Measurements from ENCODE around the gene NLGN4Y.

The NLGN4Y gene

DNA sequence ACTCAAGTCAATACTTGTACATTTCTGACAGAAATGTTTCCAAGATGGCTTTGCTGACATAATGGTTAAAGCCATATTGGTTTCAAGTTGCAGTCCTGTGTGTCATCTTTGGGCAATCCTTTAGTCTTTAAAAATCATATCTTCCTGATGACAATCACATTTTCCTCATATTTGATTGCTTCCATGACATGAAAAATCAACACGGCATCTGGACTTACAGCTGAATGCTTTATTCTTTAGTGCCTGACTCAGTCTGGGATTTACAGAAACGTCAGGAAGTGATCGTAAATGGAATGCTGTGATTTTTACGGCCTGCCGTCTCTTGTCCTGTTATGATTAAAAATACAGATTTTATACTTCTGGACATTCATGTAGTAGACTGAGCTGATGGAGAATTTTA lies 304.2 kb downstream of the NLGN4Y start:
- Histone ChIP-seq H3K27ac (ENCODE audit: low read depth, low read length) (no peak overlapping the region), H3K9ac (ENCODE audit: low read length) (no peak overlapping the region), H3K9me2 (replicated peaks; ENCODE audit: insufficient read depth, low read length) (no peaks in the 10 kb centered on the region), H3K27me3 (ENCODE audit: low read length) (no peaks in the 10 kb centered on the region), H3K4me3 (ENCODE audit: insufficient read depth, low read length, poor library complexity, severe bottlenecking) (no peak overlapping the region), H3K79me2 (ENCODE audit: insufficient read depth, low read length) (no peaks in the 10 kb centered on the region), H3K4me2 (ENCODE audit: low read depth, low read length, poor library complexity, severe bottlenecking) (no peak overlapping the region), H3K9me3 (ENCODE audit: insufficient read depth, low read length) (no peaks in the 10 kb centered on the region), H4K20me1 (ENCODE audit: low read depth, low read length) (no peaks in the 10 kb centered on the region), H3F3A (ENCODE audit: insufficient read depth) (no peaks in the 10 kb centered on the region), H3K36me3 (ENCODE audit: low read length) (no peaks in the 10 kb centered on the region), H2AFZ (ENCODE audit: low read depth, low read length, severe bottlenecking) (no peak overlapping the region)
- TF ChIP-seq EZH2phosphoT487 (conservative IDR thresholded peaks at IDR 0.05; ENCODE audit: low read length) = no peak
- TF ChIP-seq, protein P1, sequence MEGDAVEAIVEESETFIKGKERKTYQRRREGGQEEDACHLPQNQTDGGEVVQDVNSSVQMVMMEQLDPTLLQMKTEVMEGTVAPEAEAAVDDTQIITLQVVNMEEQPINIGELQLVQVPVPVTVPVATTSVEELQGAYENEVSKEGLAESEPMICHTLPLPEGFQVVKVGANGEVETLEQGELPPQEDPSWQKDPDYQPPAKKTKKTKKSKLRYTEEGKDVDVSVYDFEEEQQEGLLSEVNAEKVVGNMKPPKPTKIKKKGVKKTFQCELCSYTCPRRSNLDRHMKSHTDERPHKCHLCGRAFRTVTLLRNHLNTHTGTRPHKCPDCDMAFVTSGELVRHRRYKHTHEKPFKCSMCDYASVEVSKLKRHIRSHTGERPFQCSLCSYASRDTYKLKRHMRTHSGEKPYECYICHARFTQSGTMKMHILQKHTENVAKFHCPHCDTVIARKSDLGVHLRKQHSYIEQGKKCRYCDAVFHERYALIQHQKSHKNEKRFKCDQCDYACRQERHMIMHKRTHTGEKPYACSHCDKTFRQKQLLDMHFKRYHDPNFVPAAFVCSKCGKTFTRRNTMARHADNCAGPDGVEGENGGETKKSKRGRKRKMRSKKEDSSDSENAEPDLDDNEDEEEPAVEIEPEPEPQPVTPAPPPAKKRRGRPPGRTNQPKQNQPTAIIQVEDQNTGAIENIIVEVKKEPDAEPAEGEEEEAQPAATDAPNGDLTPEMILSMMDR (IDR thresholded peaks at IDR 0.05; ENCODE audit: insufficient read depth, low read length, poor library complexity, severe bottlenecking) = no peak

DNA sequence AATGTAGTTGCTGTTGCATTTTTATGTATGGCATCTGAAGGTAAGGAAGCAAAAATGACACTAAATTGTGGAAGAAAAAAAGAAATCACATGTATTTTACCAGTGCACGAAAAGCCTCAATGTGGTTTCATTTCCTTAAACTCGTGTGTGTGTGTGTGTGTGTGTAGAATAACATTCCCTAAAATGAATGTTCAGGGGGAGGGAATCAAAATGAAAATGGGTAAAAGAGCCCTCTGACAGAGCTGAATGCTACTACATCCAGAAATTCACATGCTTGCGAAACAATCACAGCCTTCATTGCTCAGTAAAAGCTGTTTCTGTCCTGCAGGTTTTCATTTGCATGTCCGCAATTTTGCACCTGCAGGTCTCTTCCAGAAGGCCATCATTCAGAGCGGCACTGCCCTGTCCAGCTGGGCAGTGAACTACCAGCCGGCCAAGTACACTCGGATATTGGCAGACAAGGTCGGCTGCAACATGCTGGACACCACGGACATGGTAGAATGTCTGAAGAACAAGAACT lies 305.1 kb downstream of the NLGN4Y start:
- Histone ChIP-seq H4K20me1 (ENCODE audit: low read depth, low read length) (no peaks in the 10 kb centered on the region), H3K27ac (ENCODE audit: low read depth, low read length) (no peak overlapping the region), H3K4me3 (ENCODE audit: insufficient read depth, low read length, poor library complexity, severe bottlenecking) (no peak overlapping the region), H3K27me3 (ENCODE audit: low read length) (no peaks in the 10 kb centered on the region), H3K9me3 (ENCODE audit: insufficient read depth, low read length) (no peaks in the 10 kb centered on the region), H3K36me3 (ENCODE audit: low read length) (no peaks in the 10 kb centered on the region), H2AFZ (ENCODE audit: low read depth, low read length, severe bottlenecking) (no peak overlapping the region), H3K9ac (ENCODE audit: low read length) (no peak overlapping the region), H3K9me2 (replicated peaks; ENCODE audit: insufficient read depth, low read length) (no peaks in the 10 kb centered on the region), H3K79me2 (ENCODE audit: insufficient read depth, low read length) (no peaks in the 10 kb centered on the region), H3K4me2 (ENCODE audit: low read depth, low read length, poor library complexity, severe bottlenecking) (no peak overlapping the region), H3F3A (ENCODE audit: insufficient read depth) (no peaks in the 10 kb centered on the region)
- TF ChIP-seq, protein P1 (IDR thresholded peaks at IDR 0.05; ENCODE audit: insufficient read depth, low read length, poor library complexity, severe bottlenecking) = no peak
- no peak for TF ChIP-seq EZH2phosphoT487 (conservative IDR thresholded peaks at IDR 0.05; ENCODE audit: low read length)

DNA sequence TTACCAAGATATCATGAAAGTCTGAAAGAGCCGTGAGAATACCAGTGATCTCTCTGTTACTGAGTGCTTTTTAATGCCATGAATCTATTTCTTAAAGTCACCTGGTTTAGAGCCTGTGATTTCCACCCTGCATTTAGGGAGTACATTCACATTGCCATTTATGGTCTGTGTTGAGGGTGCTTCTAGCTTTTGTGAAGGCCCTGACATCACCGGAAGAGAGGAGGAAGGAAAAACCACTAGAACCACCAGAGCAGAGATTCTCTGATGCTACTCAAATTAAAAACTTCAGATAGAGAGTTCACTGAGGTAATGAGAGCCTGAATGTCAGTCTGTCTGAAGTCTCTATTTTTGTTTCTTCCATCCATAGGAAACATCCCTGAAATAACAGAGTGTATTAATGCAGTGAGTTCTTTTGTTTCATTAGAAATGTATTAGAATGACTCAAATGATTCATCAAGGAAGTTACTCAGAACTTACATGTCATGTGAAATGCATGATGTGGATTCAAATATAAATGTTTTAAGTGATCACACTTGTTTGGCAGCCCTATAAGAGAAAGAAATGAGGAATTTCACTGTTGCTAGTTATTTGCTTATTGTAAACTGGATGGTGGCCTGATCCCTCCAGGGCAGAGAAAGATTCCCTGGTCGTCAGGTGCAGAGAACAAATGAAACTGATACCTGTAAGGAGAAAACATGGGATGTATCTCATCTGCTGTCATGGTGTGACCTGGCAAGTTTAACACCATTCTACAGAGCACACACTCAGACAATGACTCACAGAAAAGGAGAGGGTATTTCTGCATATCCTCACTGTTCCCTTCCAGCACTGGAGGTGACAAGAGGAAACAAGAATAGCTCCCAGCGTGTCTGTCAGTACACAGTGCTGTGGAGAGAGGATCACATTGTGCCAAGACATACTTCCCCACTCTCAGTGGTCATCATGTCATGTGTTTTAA lies 310.1 kb downstream of the NLGN4Y start:
- no peaks in the 10 kb centered on the region for H3F3A ChIP-seq (ENCODE audit: insufficient read depth)
- H3K27ac ChIP-seq (ENCODE audit: low read depth, low read length) = no peak overlapping the region
- H3K27me3 ChIP-seq (ENCODE audit: low read length) = no peaks in the 10 kb centered on the region
- no peaks in the 10 kb centered on the region for H3K9me3 ChIP-seq (ENCODE audit: insufficient read depth, low read length)
- H2AFZ ChIP-seq (ENCODE audit: low read depth, low read length, severe bottlenecking) = no peak overlapping the region
- H3K36me3 ChIP-seq (ENCODE audit: low read length) = no peaks in the 10 kb centered on the region
- no peak overlapping the region for H3K4me2 ChIP-seq (ENCODE audit: low read depth, low read length, poor library complexity, severe bottlenecking)
- no peaks in the 10 kb centered on the region for H4K20me1 ChIP-seq (ENCODE audit: low read depth, low read length)
- H3K4me3 ChIP-seq (ENCODE audit: insufficient read depth, low read length, poor library complexity, severe bottlenecking) = no peak overlapping the region
- H3K9me2 ChIP-seq (replicated peaks; ENCODE audit: insufficient read depth, low read length) = no peaks in the 10 kb centered on the region
- no peak for TF ChIP-seq EZH2phosphoT487 (conservative IDR thresholded peaks at IDR 0.05; ENCODE audit: low read length)
- TF ChIP-seq, protein P1 (IDR thresholded peaks at IDR 0.05; ENCODE audit: insufficient read depth, low read length, poor library complexity, severe bottlenecking) = no peak
- H3K9ac ChIP-seq (ENCODE audit: low read length) = no peak overlapping the region
- no peaks in the 10 kb centered on the region for H3K79me2 ChIP-seq (ENCODE audit: insufficient read depth, low read length)
